Endothelial cell (in vitro differentiated cells): Measurements from ENCODE around the gene PRPH. TPM values are rescaled to one million over a fixed set of nuclear protein-coding genes. Genes with fewer than 3 reads are reported as not detected.

Experiments
- DNase-seq: peaks from one replicate; pipeline ENCODE4 v3.0.0; 2021; ENCODE audit warnings: low spot score
- H3K27ac Mint-ChIP-seq: one replicate; pipeline ENCODE4 v1.8.0; 2021; ENCODE audit warnings: mixed read lengths, inconsistent platforms; ENCODE audit not compliant: unreplicated experiment
- H3K27me3 Mint-ChIP-seq: one replicate; pipeline ENCODE4 v1.8.0; 2021; ENCODE audit warnings: mild to moderate bottlenecking, moderate library complexity, mixed read lengths, inconsistent platforms; ENCODE audit not compliant: unreplicated experiment
- H3K36me3 Mint-ChIP-seq: one replicate; pipeline ENCODE4 v1.8.0; 2021; ENCODE audit warnings: mild to moderate bottlenecking, low read depth, mixed read lengths, inconsistent platforms; ENCODE audit not compliant: unreplicated experiment
- H3K4me1 Mint-ChIP-seq: one replicate; pipeline ENCODE4 v1.8.0; 2021; ENCODE audit warnings: mild to moderate bottlenecking, mixed read lengths, inconsistent platforms; ENCODE audit not compliant: unreplicated experiment
- H3K4me3 Mint-ChIP-seq: one replicate; pipeline ENCODE4 v1.8.0; 2021; ENCODE audit warnings: mild to moderate bottlenecking, mixed read lengths, inconsistent platforms; ENCODE audit not compliant: unreplicated experiment
- H3K9me3 Mint-ChIP-seq: one replicate; pipeline ENCODE4 v1.8.0; 2021; ENCODE audit warnings: mixed read lengths, inconsistent platforms; ENCODE audit not compliant: unreplicated experiment
- total RNA-seq: library from RNA; stranded (reverse); fragmentation: NEBNext Ultra II Directional; extraction: Animal tissue kit (Norgen Biotek cat#: 25700); gene quantifications from one replicate; pipeline ENCODE4 v1.2.1, GENCODE V29; 2021; ENCODE audit not compliant: unreplicated experiment
- TF ChIP-seq, protein P1 (sequence below): fragments of 200-600 bp; sonication (generic); IDR thresholded peaks from one replicate; pipeline ENCODE4 v1.5.0; 2021; ENCODE audit warnings: antibody characterized with exemption; ENCODE audit not compliant: unreplicated experiment

Gene PRPH
- total RNA-seq, 1 donor from 2014 or later = not detected

DNA sequence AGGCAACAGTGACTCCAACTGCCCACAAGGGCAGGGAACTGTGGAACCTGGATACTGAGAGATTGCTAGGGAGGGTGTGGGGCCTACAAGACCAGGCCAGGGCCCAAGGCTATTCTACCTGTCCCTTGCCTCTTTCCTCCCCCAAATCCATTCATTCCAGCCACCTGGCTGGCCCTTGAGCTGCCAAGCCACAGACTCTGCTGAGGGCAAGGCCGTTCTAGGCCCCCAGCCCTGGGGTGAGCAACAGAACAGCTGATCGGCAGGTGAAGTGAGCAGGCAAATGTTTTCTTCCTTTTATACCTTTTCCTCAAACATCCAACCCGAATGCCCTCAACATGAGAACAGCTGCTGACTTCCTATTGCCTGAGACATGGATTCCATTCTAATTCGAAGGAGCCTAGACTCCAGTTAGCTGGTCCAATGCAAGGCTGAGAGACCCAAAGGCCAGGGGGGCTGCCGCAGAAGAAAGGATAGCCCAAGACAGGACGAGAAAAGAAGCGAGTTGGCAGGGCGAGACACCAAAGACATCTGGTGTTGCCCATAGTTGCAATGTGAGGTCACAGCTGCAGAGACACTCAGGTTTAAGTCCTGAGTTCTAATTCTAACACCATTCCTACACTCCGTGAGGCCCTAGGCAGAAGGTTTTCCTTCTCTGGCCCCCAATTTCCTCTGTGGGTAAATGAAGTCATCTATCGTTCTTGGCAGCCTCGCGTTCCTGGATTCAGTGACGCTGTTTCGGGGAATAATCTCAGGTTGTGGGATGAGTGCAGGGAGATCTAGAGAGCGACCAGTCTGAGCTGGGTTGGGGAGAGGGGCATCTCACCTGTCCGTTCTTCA lies 40.4 kb downstream of the PRPH start:
- Mint-ChIP-seq H3K27me3 (peaks cover 54% of the 10 kb centered on the region), H3K4me1 (peaks cover 6% of the 10 kb centered on the region)

DNA sequence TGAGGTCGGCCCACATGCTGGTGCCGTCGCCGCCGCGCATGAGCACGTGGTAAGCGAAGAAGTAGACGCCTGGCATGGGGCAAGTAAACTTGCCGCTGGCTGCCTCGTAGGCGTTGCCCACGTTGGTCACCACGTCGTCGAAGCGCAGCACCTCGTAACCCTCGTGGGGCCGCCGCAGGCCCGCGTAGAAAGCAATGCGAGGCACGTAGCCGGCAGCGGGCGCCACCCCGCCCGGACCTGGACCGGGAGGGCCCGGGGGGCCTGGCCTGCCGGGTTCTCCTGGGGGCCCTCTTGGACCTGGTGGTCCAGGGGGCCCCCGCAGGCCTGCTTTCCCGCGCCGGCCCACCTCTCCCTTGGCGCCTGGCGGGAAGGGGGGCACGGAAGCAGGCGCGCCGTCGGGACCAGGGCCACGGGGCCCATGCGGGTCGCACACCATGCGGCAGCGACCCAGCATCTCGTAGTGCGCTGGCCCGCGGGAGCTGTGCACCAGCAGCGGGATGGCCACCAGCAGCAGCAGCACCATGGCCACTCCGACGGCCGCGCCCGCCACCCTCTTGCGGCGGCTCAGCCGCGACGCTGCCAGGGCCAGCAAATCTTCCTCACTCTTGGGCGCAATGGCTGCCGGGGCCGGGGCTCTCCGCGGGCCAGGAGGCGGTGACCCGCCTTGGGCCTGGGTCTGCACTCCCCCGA lies 41.2 kb downstream of the PRPH start:
- Mint-ChIP-seq H3K9me3 (no peaks in the 10 kb centered on the region), H3K36me3 (peaks cover 9% of the 10 kb centered on the region), H3K4me3 (no peak overlapping the region), H3K27me3 (peaks cover 60% of the 10 kb centered on the region), H3K27ac (no peak overlapping the region), H3K4me1 (peaks cover 10% of the 10 kb centered on the region)
- DNase-seq = no peak
- TF ChIP-seq, protein P1, sequence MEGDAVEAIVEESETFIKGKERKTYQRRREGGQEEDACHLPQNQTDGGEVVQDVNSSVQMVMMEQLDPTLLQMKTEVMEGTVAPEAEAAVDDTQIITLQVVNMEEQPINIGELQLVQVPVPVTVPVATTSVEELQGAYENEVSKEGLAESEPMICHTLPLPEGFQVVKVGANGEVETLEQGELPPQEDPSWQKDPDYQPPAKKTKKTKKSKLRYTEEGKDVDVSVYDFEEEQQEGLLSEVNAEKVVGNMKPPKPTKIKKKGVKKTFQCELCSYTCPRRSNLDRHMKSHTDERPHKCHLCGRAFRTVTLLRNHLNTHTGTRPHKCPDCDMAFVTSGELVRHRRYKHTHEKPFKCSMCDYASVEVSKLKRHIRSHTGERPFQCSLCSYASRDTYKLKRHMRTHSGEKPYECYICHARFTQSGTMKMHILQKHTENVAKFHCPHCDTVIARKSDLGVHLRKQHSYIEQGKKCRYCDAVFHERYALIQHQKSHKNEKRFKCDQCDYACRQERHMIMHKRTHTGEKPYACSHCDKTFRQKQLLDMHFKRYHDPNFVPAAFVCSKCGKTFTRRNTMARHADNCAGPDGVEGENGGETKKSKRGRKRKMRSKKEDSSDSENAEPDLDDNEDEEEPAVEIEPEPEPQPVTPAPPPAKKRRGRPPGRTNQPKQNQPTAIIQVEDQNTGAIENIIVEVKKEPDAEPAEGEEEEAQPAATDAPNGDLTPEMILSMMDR = no peak

More for the DNA sequence above, 40.4 kb downstream of the PRPH start:
- Mint-ChIP-seq H3K36me3 (peaks cover 9% of the 10 kb centered on the region), H3K27ac (no peak overlapping the region), H3K9me3 (no peaks in the 10 kb centered on the region), H3K4me3 (no peak overlapping the region)
- TF ChIP-seq, protein P1 = no peak
- DNase-seq = no peak

DNA sequence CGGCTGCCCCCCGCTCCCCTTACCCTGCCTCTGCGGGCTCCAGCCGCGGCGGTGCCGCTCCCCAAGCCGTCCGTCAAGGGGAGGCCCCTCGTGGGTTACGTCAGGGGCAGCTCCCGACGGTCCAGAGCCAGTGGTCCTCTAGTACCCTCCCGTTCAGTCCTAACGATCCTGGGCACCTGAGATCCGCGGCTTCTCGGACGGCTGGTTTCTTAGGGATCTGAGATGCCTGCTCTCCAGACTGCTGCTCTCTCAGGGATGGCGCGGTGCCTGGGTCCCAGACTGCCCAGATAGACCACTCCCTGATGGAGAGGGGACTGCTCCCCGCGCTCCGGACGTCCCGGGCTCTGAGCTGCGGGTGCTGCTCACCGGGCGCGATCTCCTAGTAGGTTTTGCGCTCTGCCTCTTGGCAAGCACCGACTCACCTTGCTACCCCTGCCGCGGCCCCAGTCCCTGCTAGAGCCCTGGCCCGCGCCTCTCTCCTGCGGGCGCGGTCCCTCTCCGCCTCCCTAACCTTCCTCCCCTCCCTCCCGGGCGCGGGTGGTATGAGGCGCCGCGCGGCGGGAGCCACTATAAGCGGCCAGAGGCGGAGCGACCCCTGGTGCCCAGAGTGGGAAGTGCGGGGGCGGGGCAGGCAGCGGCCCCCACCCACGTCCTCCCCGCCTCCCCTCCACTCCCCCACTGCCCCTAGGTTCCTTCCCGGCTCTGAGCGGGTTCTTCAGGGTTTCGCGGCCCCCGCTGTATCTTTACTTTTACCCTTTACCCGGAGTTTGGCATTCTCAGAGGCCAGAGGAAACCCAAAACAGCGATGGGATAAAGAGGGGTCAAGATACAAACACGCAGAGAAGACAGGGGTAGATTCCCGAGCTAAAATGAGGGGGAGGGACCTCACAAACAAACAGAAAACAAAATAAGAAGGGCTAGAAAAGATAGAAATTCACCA lies 42.0 kb downstream of the PRPH start, which contains the start of gene C1QL4:
Gene C1QL4, minus strand, starts transcription at position 544 of the 940 bp plus-strand sequence. CDS start 711 bp downstream, outside the sequence.
- H3K36me3 Mint-ChIP-seq = peaks cover 9% of the 10 kb centered on the region
- peaks cover 59% of the 10 kb centered on the region for H3K27me3 Mint-ChIP-seq
- TF ChIP-seq, protein P1 = peak; percentile 95
- peak within 1 kb of the TSS; percentile 36 for H3K27ac Mint-ChIP-seq
- DNase-seq = peak; percentile 95
- peaks cover 10% of the 10 kb centered on the region for H3K4me1 Mint-ChIP-seq
- no peaks in the 10 kb centered on the region for H3K9me3 Mint-ChIP-seq
- H3K4me3 Mint-ChIP-seq = no peak within 1 kb of the TSS

DNA sequence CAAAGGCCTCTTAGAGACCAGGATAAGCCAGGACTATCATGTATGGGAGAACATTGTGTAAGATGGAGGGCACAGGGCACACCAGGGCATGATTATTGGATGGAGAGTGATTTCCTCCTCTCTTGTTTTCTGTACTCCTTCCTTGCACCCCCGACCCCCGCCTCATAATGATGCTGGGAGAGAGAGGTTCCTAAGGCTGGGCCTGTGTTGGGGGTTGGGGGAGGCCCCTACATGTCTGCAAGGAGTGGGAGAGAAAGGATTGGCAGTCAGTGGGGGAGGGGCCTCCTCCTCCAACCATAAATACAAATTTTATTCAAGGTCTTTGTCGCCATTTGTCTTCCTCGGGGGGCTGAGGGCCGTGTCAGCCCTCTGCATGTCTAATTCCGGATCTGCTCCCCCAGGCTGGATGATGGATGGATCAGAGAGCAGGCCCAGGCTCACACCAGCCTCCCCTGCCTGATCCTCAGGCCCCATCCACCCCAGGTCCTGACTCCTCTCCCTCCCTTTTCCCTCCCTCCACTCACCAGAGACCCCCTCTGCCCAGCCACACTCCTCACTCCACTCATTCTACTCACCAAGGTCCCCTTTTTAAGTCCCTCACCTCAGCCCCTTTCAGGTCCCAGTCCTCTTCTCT lies 44.0 kb downstream of the PRPH start:
- Mint-ChIP-seq H3K27me3 (peaks cover 48% of the 10 kb centered on the region), H3K4me3 (no peak overlapping the region), H3K36me3 (peaks cover 9% of the 10 kb centered on the region), H3K27ac (no peak overlapping the region), H3K4me1 (peaks cover 13% of the 10 kb centered on the region), H3K9me3 (no peaks in the 10 kb centered on the region)
- no peak for DNase-seq
- TF ChIP-seq, protein P1 = no peak
